Erythroblast (primary cell): ENCODE data around the gene GSTO2.
"Not testable (repeated sequence)": the region's sequence is repeated elsewhere in the genome, so short reads cannot be mapped to it uniquely, and the experiment has no call there.

Experiments
- DNase-seq, 2 experiments: peaks; one replicate each; lab custom pipeline; 2025; lab: John Stamatoyannopoulos, UW
- GATA1 ChIP-seq: IDR thresholded peaks from 2 replicates; pipeline ENCODE4 v1.6.1; 2011; ENCODE audit warnings: low read depth, mild to moderate bottlenecking, control low read depth, low read length, moderate library complexity
- POLR2A ChIP-seq: IDR thresholded peaks from 2 replicates; pipeline ENCODE4 v1.6.1; 2011; ENCODE audit warnings: mild to moderate bottlenecking, low read length

Gene GSTO2

DNA sequence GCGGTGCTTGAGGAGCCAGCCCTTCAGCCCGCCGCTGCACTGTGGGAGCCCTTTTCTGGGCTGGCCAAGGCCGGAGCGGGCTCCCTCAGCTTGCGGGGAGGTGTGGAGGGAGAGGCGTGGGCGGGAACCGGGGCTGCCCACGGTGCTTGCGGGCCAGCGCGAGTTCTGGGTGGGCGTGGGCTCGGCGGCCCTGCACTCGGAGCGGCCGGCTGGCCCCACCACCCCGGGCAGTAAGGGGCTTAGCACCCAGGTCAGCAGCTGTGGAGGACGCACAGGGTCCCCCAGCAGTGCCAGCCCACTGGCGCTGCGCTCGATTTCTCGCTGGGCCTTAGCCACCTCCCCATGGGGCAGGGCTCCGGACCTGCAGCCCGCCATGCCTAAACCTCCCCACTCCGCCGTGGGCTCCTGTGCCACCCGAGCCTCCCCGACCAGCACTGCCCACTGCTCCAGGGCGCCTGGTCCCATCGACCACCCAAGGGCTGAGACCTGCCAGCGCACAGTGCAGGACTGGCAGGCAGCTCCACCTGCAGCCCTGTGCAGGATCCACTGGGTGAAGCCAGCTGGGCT, 23.8 kb upstream of the GSTO2 start:
- DNase-seq: no peak
- TF ChIP-seq POLR2A: no peak

DNA sequence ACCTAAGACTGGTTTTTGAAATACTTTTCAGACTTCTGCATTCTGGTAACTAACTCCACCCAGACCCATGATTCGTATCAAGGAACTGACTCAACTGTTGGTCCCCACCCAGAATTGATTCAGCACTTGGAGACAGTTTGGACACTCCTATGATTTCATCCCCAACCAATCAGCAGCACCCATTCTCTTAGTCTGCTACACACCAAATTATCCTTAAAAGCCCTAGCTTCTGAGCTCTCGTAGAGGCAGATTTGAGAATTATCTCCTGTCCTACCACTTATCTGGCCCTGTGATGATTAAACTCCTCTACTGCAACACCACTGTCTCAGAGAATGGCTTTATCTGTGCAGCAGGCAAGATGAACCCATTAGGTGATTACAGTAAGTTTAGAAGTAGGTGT, 22.0 kb upstream of the GSTO2 start:
- no peak for TF ChIP-seq GATA1
- peak; percentile 72 for TF ChIP-seq POLR2A
- DNase-seq: peak; percentile 89 to 93

- DNase-seq: peak; percentile 48 to 53
These were observed 21.4 kb upstream of the GSTO2 start for GRCh38 chr10:104247513-104248146.

DNA sequence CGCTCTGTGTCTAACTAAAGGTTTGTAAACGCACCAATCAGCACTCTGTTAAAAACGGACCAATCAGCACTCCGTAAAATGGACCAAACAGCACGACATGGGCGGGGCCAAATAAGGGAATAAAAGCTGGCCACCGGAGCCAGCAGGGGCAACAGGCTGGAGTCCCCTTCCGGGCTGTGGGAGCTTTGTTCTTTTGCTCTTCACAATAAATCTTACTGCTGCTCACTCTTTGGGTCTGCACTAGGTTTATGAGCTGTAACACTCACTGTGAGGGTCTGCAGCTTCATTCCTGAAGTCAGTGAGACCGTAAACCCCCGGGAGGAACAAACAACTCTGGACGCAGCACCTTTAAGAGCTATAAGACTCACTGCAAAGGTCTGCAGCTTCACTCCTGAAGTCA, 20.1 kb upstream of the GSTO2 start:
- DNase-seq: not testable (repeated sequence)

More at GRCh38 chr10:104247513-104248146, 21.4 kb upstream of the GSTO2 start:
- TF ChIP-seq POLR2A (no peak), GATA1 (no peak)

DNA sequence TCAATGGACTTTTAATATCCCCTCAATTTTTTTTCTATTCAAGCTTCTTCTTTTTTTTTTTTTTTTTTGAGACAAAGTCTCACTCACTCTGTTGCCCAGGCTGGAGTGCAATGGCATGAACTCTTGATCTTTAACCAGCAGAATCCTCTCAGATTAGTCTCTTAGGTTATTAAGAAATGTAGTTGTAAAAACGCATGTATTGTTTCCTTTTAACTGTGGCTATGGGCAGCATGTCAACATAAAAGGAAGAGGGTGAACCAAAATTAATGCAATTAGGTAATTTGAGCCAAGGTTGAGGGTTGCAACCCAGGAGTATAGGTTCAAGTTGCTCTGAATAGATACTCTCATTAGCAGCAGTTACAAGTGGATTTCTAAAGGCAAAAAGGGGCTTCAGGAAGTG, 18.6 kb upstream of the GSTO2 start:
- no peak for DNase-seq

DNA sequence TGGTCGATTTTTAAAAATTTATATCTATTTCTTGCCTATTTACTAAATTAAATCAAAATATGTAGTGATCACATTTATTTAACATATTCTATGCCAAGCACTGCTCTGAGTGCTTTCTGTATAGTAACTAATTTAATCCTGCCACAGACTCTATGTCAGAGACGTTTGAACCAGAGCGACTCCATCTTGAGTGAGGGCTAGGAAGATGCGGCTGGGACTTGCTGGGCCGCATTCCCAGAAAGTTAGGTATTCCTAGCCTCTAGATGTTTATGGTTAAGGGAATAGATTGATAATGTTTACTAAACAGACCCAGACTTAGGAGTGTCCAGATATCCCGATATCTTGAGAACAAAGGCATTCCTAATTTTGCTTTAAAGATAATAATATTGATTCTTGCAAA, 17.5 kb upstream of the GSTO2 start:
- TF ChIP-seq POLR2A: no peak
- TF ChIP-seq GATA1: no peak
- DNase-seq: no peak

More for the DNA sequence above, 18.6 kb upstream of the GSTO2 start:
- TF ChIP-seq POLR2A (no peak), GATA1 (no peak)

- DNase-seq: peak; percentile 39 to 51
- TF ChIP-seq GATA1 (no peak), POLR2A (no peak)
These were observed 16.6 kb upstream of the GSTO2 start for GRCh38 chr10:104252368-104252767.

DNA sequence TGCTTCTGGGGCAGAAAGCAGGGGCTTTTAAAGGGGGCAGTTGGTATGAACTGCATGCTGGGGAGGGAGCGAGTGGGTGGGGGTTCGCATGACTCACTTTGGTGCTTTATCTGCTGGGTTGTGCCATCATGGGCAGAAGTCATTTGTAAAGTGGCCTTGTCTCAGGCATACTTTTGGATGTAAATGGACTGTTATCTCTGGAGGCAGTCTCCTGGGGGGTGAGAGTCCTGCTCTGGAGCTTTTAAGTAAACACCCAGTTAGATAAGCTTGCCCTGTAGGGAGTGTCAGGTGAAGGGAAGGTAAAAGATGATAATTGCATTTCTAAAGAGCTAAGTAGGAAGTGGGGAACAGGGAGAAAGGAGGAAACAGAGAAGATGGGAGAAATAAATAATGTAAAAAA, 15.9 kb upstream of the GSTO2 start:
- TF ChIP-seq GATA1 (no peak), POLR2A (peak; percentile 60)
- DNase-seq: peak; percentile 82 to 89

- no peak for TF ChIP-seq GATA1
- TF ChIP-seq POLR2A: no peak
- peak in 1 of 2 experiments; percentile 49 for DNase-seq
These were observed 15.2 kb upstream of the GSTO2 start for GRCh38 chr10:104253606-104254410.

- peak; percentile 69 to 78 for DNase-seq
- TF ChIP-seq GATA1 (no peak), POLR2A (peak; percentile 77)
These were observed 14.3 kb upstream of the GSTO2 start, which contains the start of gene GSTO1 for GRCh38 chr10:104254493-104255310. TSS of gene GSTO1 (plus strand) at chr10:104254892. CDS start at chr10:104254929, 37 bp downstream.

DNA sequence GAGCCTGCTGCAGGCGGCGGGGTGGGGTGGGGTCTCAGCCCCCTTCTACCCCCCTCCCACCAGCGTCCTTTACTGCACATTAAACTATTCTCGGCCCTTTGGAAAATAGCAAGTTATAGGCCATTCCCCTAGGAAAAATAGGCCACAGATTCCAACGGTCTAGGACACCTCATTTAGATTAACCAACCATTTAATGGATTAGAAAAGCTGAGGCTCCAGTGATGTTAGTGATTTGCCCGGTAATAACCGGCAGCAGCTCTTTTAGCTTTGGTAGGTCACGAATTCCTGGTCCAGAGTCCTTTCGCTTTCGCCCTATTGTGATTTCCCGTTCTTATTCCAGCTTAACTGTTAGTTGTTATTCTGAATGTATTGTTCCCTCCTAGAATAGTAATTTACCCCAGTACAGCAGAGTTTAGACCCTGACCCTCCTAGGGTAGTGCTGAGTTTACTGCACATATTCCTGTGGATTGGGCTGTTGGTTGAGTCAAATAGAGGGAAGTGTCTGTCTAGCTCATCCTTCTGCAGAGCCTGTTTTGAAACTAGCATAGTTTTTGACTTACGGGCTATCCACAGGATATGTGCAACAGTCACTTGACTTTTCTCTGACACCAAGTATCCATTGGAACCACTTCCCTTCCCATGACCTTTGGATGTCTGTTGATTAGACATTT, 13.5 kb upstream of the GSTO2 start:
- DNase-seq: peak; percentile 56 to 74
- peak; percentile 60 for TF ChIP-seq POLR2A
- TF ChIP-seq GATA1: no peak

DNA sequence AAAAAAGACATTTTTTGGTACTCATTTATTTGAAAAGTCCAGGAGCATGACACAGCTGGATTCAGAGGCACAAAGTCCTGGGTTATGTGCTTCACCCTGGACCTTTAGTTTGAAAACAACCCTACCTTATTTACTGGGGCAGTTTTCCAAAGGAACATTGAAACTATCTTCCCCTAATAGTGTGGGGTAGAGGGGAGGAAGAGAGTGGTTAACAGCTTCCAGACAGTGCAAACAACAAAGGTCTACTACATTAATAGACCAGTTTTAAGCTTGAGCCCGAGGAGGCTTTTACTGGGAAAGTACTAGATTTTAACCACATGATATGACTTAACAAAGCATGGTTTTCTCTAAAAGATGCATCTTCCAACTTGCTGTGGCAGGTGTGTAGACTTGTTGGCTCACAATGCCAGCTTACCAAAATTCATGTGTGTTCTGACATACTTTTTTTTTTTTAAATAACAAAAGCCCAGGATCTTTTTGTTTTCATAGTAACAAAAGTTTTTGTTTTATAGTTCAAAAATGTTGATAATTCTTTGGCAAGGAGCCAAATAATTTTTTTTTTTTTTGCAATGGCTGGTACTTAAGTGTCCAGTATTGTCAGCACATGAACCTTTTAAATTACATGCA, 12.5 kb upstream of the GSTO2 start:
- TF ChIP-seq POLR2A: no peak
- no peak for TF ChIP-seq GATA1
- peak; percentile 56 to 71 for DNase-seq
